GM12892 (cell line): Measurements from ENCODE around the gene ZNF180.

Source experiments
- POLR2A ChIP-seq: IDR thresholded peaks from 2 replicates; pipeline ENCODE4 v1.6.1; 2011; ENCODE audit warnings: low read depth, low read length, control low read depth
- POLR2AphosphoS5 ChIP-seq: IDR thresholded peaks from 2 replicates; pipeline ENCODE4 v1.6.1; 2011; ENCODE audit warnings: low read depth, low read length, control low read depth

DNA sequence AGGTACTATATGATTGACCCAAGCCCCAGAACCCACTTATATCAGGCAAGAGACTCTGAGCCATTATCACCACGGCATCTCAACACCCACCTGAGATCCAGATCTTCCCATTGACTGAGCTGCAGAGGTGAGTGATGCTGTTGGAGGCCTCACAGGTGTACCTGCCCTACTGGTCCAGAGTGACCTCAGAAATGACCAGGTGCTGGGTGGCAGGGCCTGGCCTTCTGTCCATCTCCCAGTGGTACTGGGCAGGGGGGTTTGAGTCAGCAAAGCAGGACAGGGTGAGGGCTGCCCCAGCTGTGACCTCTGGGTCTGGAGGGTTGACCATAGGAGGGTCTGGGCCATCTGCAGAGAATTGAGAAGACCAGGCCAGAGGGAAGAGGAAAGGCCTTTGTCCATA, 42.3 kb upstream of the ZNF180 start:
- TF ChIP-seq POLR2A, result no peak
- no peak for TF ChIP-seq POLR2AphosphoS5
